CD4-positive, CD25-positive, alpha-beta regulatory T cell (primary cell): ENCODE measurements around the gene KHDC3L. TPM values are rescaled to one million over a fixed set of nuclear protein-coding genes. Genes with fewer than 3 reads are reported as not detected.

Experiments
- ATAC-seq, 2 donors: fragments of 150-1000 bp; cut with Tn5 transposase; one replicate each; pipeline ENCODE4 v1.10.0; 2021; ENCODE audit warnings: low read depth in 2 of 2, moderate number of reproducible peaks in 2 of 2, moderate library complexity in 1 of 2
- DNase-seq, 3 donors: peaks; one replicate each; pipeline versions ENCODE4 v3.0.0 to v3.0.0-alpha.2; 2012 to 2022; ENCODE audit warnings: mixed read lengths in 1 of 3
- H3K27ac ChIP-seq: one replicate; pipeline ENCODE4 v1.7.0; 2013; ENCODE audit warnings: mild to moderate bottlenecking, low read length; ENCODE audit not compliant: insufficient read depth, poor library complexity, severe bottlenecking
- H3K27me3 ChIP-seq: one replicate; pipeline ENCODE4 v1.7.0; 2013; ENCODE audit warnings: low read length; ENCODE audit not compliant: control insufficient read depth, insufficient read depth
- H3K36me3 ChIP-seq: one replicate; pipeline ENCODE4 v1.7.0; 2013; ENCODE audit warnings: mild to moderate bottlenecking, low read length, moderate library complexity; ENCODE audit not compliant: control insufficient read depth, insufficient read depth
- H3K4me1 ChIP-seq: 2 replicates; pipeline ENCODE4 v1.7.0; 2013; ENCODE audit warnings: mild to moderate bottlenecking, low read length; ENCODE audit not compliant: insufficient read depth, control insufficient read depth, poor library complexity, severe bottlenecking
- H3K4me3 ChIP-seq: one replicate; pipeline ENCODE4 v1.7.0; 2013; ENCODE audit warnings: low read depth, mild to moderate bottlenecking, low read length, moderate library complexity
- H3K9me3 ChIP-seq, 2 experiments: 1 replicate in 1 of 2; 2 replicates in 1 of 2; pipeline ENCODE4 v1.7.0; 2013; ENCODE audit warnings: low read length in 2 of 2, mild to moderate bottlenecking in 1 of 2, moderate library complexity in 1 of 2; ENCODE audit not compliant: control insufficient read depth in 2 of 2
- H3K27ac Mint-ChIP-seq, 3 donors: one replicate each; pipeline ENCODE4 v1.8.0; 2020 to 2022; ENCODE audit warnings: mild to moderate bottlenecking in 3 of 3, mixed read lengths in 3 of 3, moderate library complexity in 2 of 3
- H3K27me3 Mint-ChIP-seq: one replicate; pipeline ENCODE4 v1.8.0; 2022; ENCODE audit warnings: mild to moderate bottlenecking, mixed read lengths
- H3K36me3 Mint-ChIP-seq: one replicate; pipeline ENCODE4 v1.8.0; 2020; ENCODE audit warnings: mixed read lengths
- H3K4me1 Mint-ChIP-seq, 4 donors: one replicate each; pipeline ENCODE4 v1.8.0; 2020 to 2022; ENCODE audit warnings: mixed read lengths in 4 of 4, mild to moderate bottlenecking in 1 of 4
- H3K4me3 Mint-ChIP-seq, 4 donors: one replicate each; pipeline ENCODE4 v1.8.0; 2020 to 2022; ENCODE audit warnings: mild to moderate bottlenecking in 4 of 4, mixed read lengths in 4 of 4, moderate library complexity in 3 of 4
- H3K9me3 Mint-ChIP-seq, 7 donors: one replicate each; pipeline ENCODE4 v1.8.0; 2020 to 2022; ENCODE audit warnings: mixed read lengths in 7 of 7, mild to moderate bottlenecking in 3 of 7, moderate library complexity in 2 of 7
- polyA plus RNA-seq, 4 donors: library from polyadenylated mRNA; unstranded; fragments of 300-500 nt; fragmentation: Illumina TruSeq; gene quantifications; one replicate each; pipeline ENCODE4 v1.2.3, GENCODE V29; 2021
- total RNA-seq: library from RNA; stranded (reverse); gene quantifications from one replicate; pipeline ENCODE4 v1.2.3, GENCODE V29; 2022

The KHDC3L gene
- total and polyA plus RNA-seq, 5 donors from 2014 or later = not detected

GRCh38 chr6:73340048-73340447 lies 22.4 kb upstream of the KHDC3L start:
- H3K27me3 Mint-ChIP-seq = peaks cover 28% of the 10 kb centered on the region
- no peaks in the 10 kb centered on the region for H3K36me3 Mint-ChIP-seq
- H3K4me1 Mint-ChIP-seq = no peaks in the 10 kb centered on the region
- DNase-seq = no peak
- H3K9me3 ChIP-seq = no peaks in the 10 kb centered on the region
- H3K27ac Mint-ChIP-seq = no peak overlapping the region
- no peak overlapping the region for H3K4me3 ChIP-seq
- H3K4me1 ChIP-seq = no peaks in the 10 kb centered on the region
- no peak overlapping the region for H3K4me3 Mint-ChIP-seq
- H3K27ac ChIP-seq = no peak overlapping the region
- H3K9me3 Mint-ChIP-seq = no peaks in the 10 kb centered on the region
- no peak for ATAC-seq
- no peaks in the 10 kb centered on the region for H3K36me3 ChIP-seq
- H3K27me3 ChIP-seq = no peaks in the 10 kb centered on the region

GRCh38 chr6:73341335-73341734 lies 21.1 kb upstream of the KHDC3L start:
- no peaks in the 10 kb centered on the region for H3K4me1 ChIP-seq
- Mint-ChIP-seq H3K9me3 (no peaks in the 10 kb centered on the region), H3K27ac (no peak overlapping the region), H3K27me3 (peaks cover 31% of the 10 kb centered on the region), H3K4me3 (no peak overlapping the region), H3K4me1 (no peaks in the 10 kb centered on the region), H3K36me3 (no peaks in the 10 kb centered on the region)
- H3K27ac ChIP-seq = no peak overlapping the region
- no peak overlapping the region for H3K4me3 ChIP-seq
- DNase-seq = no peak
- no peak for ATAC-seq
- H3K9me3 ChIP-seq = no peaks in the 10 kb centered on the region
- no peaks in the 10 kb centered on the region for H3K27me3 ChIP-seq
- no peaks in the 10 kb centered on the region for H3K36me3 ChIP-seq

GRCh38 chr6:73342174-73342573 lies 20.3 kb upstream of the KHDC3L start:
- Mint-ChIP-seq H3K4me3 (no peak overlapping the region), H3K27me3 (peaks cover 39% of the 10 kb centered on the region), H3K36me3 (no peaks in the 10 kb centered on the region), H3K27ac (no peak overlapping the region), H3K9me3 (peaks cover 0 to 2% (median 0%) of the 10 kb centered on the region in 7 donors), H3K4me1 (no peaks in the 10 kb centered on the region)
- ATAC-seq (no peak), DNase-seq (no peak)
- Histone ChIP-seq H3K27ac (no peak overlapping the region), H3K27me3 (peaks cover under 1% of the 10 kb centered on the region), H3K4me3 (no peak overlapping the region), H3K36me3 (no peaks in the 10 kb centered on the region), H3K4me1 (no peaks in the 10 kb centered on the region), H3K9me3 (no peaks in the 10 kb centered on the region)

- Mint-ChIP-seq H3K27ac (no peak overlapping the region), H3K36me3 (no peaks in the 10 kb centered on the region), H3K27me3 (peaks cover 47% of the 10 kb centered on the region), H3K4me3 (no peak overlapping the region), H3K4me1 (no peaks in the 10 kb centered on the region), H3K9me3 (peaks cover 0 to 2% (median 0%) of the 10 kb centered on the region in 7 donors)
- Histone ChIP-seq H3K27me3 (peaks cover 5% of the 10 kb centered on the region), H3K27ac (no peak overlapping the region), H3K9me3 (no peaks in the 10 kb centered on the region), H3K36me3 (no peaks in the 10 kb centered on the region), H3K4me1 (no peaks in the 10 kb centered on the region), H3K4me3 (no peak overlapping the region)
- DNase-seq = no peak
- ATAC-seq = no peak
Observed at GRCh38 chr6:73343164-73343563, 19.3 kb upstream of the KHDC3L start.

GRCh38 chr6:73348550-73349204 lies 13.8 kb upstream of the KHDC3L start:
- Histone ChIP-seq H3K36me3 (no peaks in the 10 kb centered on the region), H3K4me3 (no peak overlapping the region), H3K9me3 (no peaks in the 10 kb centered on the region), H3K4me1 (no peaks in the 10 kb centered on the region), H3K27ac (no peak overlapping the region), H3K27me3 (peaks cover 16% of the 10 kb centered on the region)
- H3K4me3 Mint-ChIP-seq = no peak overlapping the region
- peaks cover 0 to 4% (median 0%) of the 10 kb centered on the region in 7 donors for H3K9me3 Mint-ChIP-seq
- no peaks in the 10 kb centered on the region for H3K36me3 Mint-ChIP-seq
- peaks cover 69% of the 10 kb centered on the region for H3K27me3 Mint-ChIP-seq
- H3K27ac Mint-ChIP-seq = no peak overlapping the region
- no peaks in the 10 kb centered on the region for H3K4me1 Mint-ChIP-seq
- DNase-seq = no peak
- ATAC-seq = no peak

GRCh38 chr6:73349311-73349710 lies 13.1 kb upstream of the KHDC3L start:
- Histone ChIP-seq H3K27ac (no peak overlapping the region), H3K36me3 (no peaks in the 10 kb centered on the region), H3K4me1 (no peaks in the 10 kb centered on the region), H3K9me3 (no peaks in the 10 kb centered on the region), H3K27me3 (peaks cover 16% of the 10 kb centered on the region), H3K4me3 (no peak overlapping the region)
- no peak overlapping the region for H3K27ac Mint-ChIP-seq
- H3K4me3 Mint-ChIP-seq = no peak overlapping the region
- H3K27me3 Mint-ChIP-seq = peaks cover 66% of the 10 kb centered on the region
- H3K9me3 Mint-ChIP-seq = peaks cover 0 to 4% (median 0%) of the 10 kb centered on the region in 7 donors
- ATAC-seq (no peak), DNase-seq (no peak)
- H3K4me1 Mint-ChIP-seq = no peaks in the 10 kb centered on the region
- no peaks in the 10 kb centered on the region for H3K36me3 Mint-ChIP-seq

GRCh38 chr6:73353636-73354593 lies 8.5 kb upstream of the KHDC3L start, which contains the start of gene DPPA5:
DPPA5 (minus strand) TSS chr6:73354276; CDS start chr6:73354225, 51 bp downstream.
- peaks cover 8% of the 10 kb centered on the region for H3K27me3 ChIP-seq
- no peaks in the 10 kb centered on the region for H3K36me3 ChIP-seq
- DNase-seq = no peak
- no peaks in the 10 kb centered on the region for H3K4me1 Mint-ChIP-seq
- H3K4me3 ChIP-seq = no peak within 1 kb of the TSS
- no peak within 1 kb of the TSS for H3K4me3 Mint-ChIP-seq
- no peaks in the 10 kb centered on the region for H3K36me3 Mint-ChIP-seq
- H3K27ac ChIP-seq = no peak within 1 kb of the TSS
- H3K27me3 Mint-ChIP-seq = peaks cover 44% of the 10 kb centered on the region
- H3K9me3 ChIP-seq = no peaks in the 10 kb centered on the region
- H3K27ac Mint-ChIP-seq = no peak within 1 kb of the TSS
- no peaks in the 10 kb centered on the region for H3K4me1 ChIP-seq
- H3K9me3 Mint-ChIP-seq = no peaks in the 10 kb centered on the region
- ATAC-seq = no peak
